K562 (cell line): ENCODE measurements around the gene ANKMY2.

Source experiments
- CTCF ChIP-seq, 3 experiments: IDR thresholded peaks in 2 of 3; conservative IDR thresholded peaks in 1 of 3; 2 replicates each; pipeline ENCODE4 v1.5.1; 2011 to 2012; ENCODE audit warnings: low read length in 3 of 3, mild to moderate bottlenecking in 3 of 3, control low read depth in 2 of 3, improper control_type of control experiment in 1 of 3, inconsistent platforms in 1 of 3, low read depth in 1 of 3, mixed read lengths in 1 of 3, moderate library complexity in 1 of 3; ENCODE audit not compliant: insufficient read depth in 2 of 3
- ESRRA ChIP-seq: fragments of 450-650 bp; IDR thresholded peaks from 2 replicates; pipeline ENCODE4 v1.6.1; 2014; ENCODE audit warnings: low read depth, mild to moderate bottlenecking, moderate library complexity, borderline replicate concordance
- GABPA ChIP-seq: fragments of 200-800 bp; sonication (Bioruptor generic); conservative IDR thresholded peaks from 2 replicates; pipeline ENCODE4 v1.6.1; 2016; ENCODE audit warnings: low read depth, missing genetic modification characterization, missing compliant biosample characterization
- KLF1 ChIP-seq: fragments of 450-650 bp; IDR thresholded peaks from 2 replicates; pipeline ENCODE4 v1.6.1; 2016; ENCODE audit warnings: missing genetic modification characterization, missing compliant biosample characterization
- MTA3 ChIP-seq: fragments of 450-650 bp; formaldehyde crosslinking; IDR thresholded peaks from 2 replicates; pipeline ENCODE4 v1.6.1; 2017; ENCODE audit warnings: mild to moderate bottlenecking, borderline replicate concordance
- NR2C2 ChIP-seq, 2 experiments: fragments of 200-800 bp in 1 of 2; sonication (Bioruptor generic) in 1 of 2; sonication (generic) in 1 of 2; formaldehyde crosslinking in 1 of 2; IDR thresholded peaks; 2 replicates each; pipeline versions ENCODE4 v1.6.1 to v1.8.0; 2016 to 2022; ENCODE audit warnings: mild to moderate bottlenecking in 1 of 2, missing compliant biosample characterization in 1 of 2, missing genetic modification characterization in 1 of 2, missing genetic modification reagents in 1 of 2
- PHB ChIP-seq: fragments of 250-450 bp; sonication (Bioruptor Pico); IDR thresholded peaks from 2 replicates; pipeline ENCODE4 v1.5.0; 2021
- SP1 ChIP-seq: sonication (generic); formaldehyde crosslinking; IDR thresholded peaks from 2 replicates; pipeline ENCODE4 v1.8.1; 2022; ENCODE audit warnings: mild to moderate bottlenecking, missing genetic modification reagents
- SRSF9 ChIP-seq: fragments of 200-400 bp; formaldehyde crosslinking; IDR thresholded peaks from 2 replicates; pipeline ENCODE4 v1.6.1; 2017; ENCODE audit warnings: low read depth, low read length, borderline replicate concordance
- ZNF121 ChIP-seq: sonication (generic); formaldehyde crosslinking; conservative IDR thresholded peaks from 2 replicates; pipeline ENCODE4 v1.8.0; 2022; ENCODE audit warnings: missing genetic modification reagents
- ZNF354B ChIP-seq: fragments of 250-450 bp; sonication (Bioruptor Pico); IDR thresholded peaks from 2 replicates; pipeline ENCODE4 v1.4.0; 2020

- no peak for TF ChIP-seq ESRRA
- TF ChIP-seq NR2C2 (CRISPR knock-in tag; IDR thresholded peaks at IDR 0.05): no peak
- no peak for TF ChIP-seq NR2C2 (tag; IDR thresholded peaks at IDR 0.05)
- no peak for TF ChIP-seq CTCF (IDR thresholded peaks at IDR 0.05 in 2 of 3, conservative IDR thresholded peaks at IDR 0.05 in 1 of 3; ENCODE audit: insufficient read depth in 2 of 3, low read depth in 1 of 3, low read length in 3 of 3)
- no peak for TF ChIP-seq ZNF121
- TF ChIP-seq MTA3: no peak
- TF ChIP-seq ZNF354B (CRISPR knock-in tag): no peak
- TF ChIP-seq SP1: no peak
- no peak for TF ChIP-seq PHB (CRISPR knock-in tag)
- no peak for TF ChIP-seq SRSF9
- TF ChIP-seq GABPA (tag): no peak
- no peak for TF ChIP-seq KLF1 (tag)
These were observed 60.0 kb downstream of the ANKMY2 start for GRCh38 chr7:16585540-16585939.
